Activated T-helper 9 cell treated with anti-CD3 and anti-CD28 coated beads, Interleukin-2, amount 50 U/mL, for 16 hours (primary cell): ENCODE measurements around the gene LAS1L.
"Not testable (repeated sequence)": the region's sequence is repeated elsewhere in the genome, so short reads cannot be mapped to it uniquely, and the experiment has no call there.

Experiments used
- DNase-seq: peaks from one replicate; pipeline ENCODE4 v3.0.0-alpha.2; 2020; ENCODE audit warnings: low read depth

LAS1L gene

GRCh38 chrX:65534450-65535292 lies at the start of gene LAS1L:
Gene LAS1L, minus strand, starts transcription at chrX:65534787. Its CDS starts 72 bp downstream, at chrX:65534715.
- DNase-seq = peak; percentile 80

DNA sequence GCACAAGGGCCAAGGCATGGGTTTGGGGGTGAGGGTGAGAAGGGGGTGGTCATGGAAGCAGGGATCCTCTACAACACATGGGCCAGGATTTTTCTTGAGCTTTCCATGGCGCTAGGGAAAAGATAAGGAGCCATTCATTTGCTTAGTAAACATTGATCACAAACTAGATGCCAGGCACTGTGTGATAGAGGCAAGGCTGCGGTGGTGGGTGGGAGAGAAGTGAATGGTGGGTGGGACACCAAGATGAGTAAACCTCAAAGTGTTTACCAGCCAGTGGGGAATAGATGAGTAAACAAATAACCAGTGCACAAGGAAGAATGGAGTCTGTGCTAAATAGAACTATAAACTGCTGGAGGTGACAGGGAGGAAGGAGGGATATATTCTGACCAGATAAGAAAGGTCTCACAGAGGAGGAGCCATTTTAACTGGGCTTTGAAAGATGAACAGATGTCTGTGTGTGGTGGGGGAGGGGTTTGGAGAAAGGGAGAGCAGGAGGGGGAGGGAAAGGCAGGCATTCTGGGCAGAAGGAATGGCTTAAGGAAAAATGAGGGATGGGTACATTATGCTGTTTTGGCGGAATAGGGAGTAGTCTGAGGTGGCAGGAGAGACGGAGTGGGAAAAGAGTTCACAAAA lies 48.0 kb upstream of the LAS1L start:
- DNase-seq = no peak

- peak; percentile 23 for DNase-seq
Measured at GRCh38 chrX:65581661-65582339, 47.2 kb upstream of the LAS1L start.

DNA sequence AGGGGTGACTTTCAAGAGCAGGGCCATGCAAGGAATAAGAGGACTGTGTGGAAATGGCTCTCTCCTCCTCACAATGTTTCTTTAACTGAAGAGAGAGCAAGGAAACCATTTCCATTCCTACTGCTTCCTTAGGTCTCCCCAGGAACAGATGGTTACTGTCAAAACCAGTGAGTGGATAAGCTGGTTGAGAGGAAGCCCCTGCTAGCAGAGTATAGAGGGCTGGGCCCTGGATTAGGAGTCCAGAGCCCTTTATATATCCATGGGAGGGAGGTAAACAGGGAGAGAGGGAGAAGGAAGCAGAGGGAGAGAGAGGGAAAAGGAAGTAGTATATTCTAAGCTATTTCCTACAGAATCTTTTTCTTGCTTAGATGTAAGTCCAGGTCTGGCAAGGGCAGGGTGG lies 43.8 kb upstream of the LAS1L start:
- no peak for DNase-seq

DNA sequence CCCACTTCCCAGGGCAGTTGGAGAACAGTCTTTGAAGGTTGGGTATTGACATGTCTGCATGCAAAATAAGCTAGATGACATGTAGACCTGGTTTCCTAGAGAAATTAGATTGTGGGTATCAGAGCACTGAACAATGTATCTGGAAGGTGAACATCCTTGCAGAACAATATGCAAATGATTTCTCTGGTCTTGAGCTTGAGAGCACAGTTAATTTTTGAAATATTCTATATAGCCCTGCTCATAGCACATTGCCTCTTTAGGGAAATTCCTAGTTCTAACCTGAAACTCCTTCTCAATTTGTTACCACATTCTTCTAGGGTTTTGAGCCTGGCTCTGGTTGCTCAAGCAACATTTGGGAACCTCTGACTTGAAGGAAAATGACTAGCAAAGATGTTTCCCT lies 41.6 kb upstream of the LAS1L start:
- DNase-seq = no peak

GRCh38 chrX:65575022-65575421 lies 40.4 kb upstream of the LAS1L start:
- no peak for DNase-seq

- no peak for DNase-seq
Measured at GRCh38 chrX:65574356-65574755, 39.8 kb upstream of the LAS1L start.

DNA sequence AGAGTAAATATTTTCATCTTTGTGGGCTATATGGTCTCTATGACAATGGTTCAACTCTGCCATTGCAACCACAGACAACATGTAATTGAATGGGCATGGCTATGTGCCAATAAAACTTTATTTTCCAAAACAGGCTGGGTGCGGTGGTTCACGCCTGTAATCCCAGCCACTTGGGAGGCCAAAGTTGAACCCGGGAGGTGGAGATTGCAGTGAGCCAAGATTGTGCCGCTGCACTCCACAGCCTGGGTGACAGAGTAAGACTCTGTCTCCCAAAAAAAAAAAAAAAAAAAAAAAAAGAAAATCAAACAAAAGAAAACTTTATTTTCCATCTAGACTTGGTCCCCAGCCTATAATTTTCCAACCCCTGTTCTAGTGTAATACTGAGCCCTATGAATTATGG lies 38.4 kb upstream of the LAS1L start:
- DNase-seq = no peak

GRCh38 chrX:65562850-65563249 lies 28.3 kb upstream of the LAS1L start:
- DNase-seq = not testable (repeated sequence)

- DNase-seq = no peak
Measured at GRCh38 chrX:65551489-65552339, 17.1 kb upstream of the LAS1L start.

- no peak for DNase-seq
Measured at GRCh38 chrX:65551086-65551485, 16.5 kb upstream of the LAS1L start.

DNA sequence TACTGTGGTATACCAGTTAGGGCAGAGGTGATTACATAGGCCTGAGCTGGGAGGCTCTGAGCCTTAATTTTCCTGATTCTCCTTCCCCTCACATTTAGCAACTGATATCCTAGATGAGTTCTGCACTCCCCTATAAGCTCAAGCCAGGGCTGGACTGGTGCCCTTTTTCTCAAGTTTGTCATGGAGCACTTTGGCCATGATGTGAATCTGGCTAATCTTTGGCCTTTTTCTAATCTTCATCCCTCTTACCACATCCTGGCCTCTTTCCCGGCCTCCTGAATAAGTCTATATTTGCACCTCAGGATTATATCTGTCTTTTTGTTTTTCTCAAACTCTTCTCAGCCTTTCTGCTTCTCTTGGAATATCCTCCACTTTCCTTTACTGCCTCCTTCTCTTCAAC lies 10.9 kb upstream of the LAS1L start:
- DNase-seq = no peak

DNA sequence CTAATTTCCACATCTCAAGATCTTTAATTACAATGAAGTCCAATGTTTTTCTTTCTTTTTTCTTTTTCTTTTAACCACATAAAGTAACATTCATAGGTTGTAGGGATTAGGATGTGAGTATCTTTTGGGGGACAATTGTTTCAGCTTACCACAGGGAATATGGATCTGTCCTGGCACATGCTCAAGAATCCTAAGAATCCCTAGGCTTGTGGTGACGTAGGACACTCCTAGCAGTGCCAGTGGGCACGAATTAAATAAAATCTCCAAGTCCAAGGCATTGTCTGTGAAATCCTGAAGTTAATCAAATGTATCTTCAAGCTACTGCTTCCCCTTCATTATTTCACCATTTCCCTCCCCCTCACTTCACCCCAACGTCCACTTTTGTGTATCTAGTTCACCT lies 2.6 kb upstream of the LAS1L start:
- no peak for DNase-seq

DNA sequence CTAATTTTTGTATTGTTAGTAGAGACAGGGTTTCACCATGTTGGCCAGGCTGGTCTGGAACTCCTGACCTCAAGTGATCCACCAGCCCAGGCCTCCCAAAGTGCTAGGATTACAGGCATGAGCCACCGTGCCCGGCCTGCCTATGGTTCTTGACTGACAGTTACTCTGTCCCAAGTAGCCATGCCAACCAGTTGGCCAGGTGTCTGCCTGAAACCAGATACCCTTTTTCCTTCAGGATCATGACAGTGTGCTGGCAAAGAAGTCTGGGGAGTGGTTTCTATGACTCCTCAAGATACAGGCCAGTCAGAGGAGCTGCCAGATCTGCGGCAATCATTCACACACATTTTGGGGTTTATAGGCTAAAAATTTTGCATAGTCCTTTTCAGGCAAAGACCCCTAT lies 1.7 kb upstream of the LAS1L start:
- no peak for DNase-seq

- DNase-seq = no peak
Measured at GRCh38 chrX:65532016-65532415, 2.6 kb downstream of the LAS1L start.

- DNase-seq = peak; percentile 47
Measured at GRCh38 chrX:65528705-65529340, 5.8 kb downstream of the LAS1L start.

GRCh38 chrX:65528293-65528692 lies 6.3 kb downstream of the LAS1L start:
- no peak for DNase-seq

DNA sequence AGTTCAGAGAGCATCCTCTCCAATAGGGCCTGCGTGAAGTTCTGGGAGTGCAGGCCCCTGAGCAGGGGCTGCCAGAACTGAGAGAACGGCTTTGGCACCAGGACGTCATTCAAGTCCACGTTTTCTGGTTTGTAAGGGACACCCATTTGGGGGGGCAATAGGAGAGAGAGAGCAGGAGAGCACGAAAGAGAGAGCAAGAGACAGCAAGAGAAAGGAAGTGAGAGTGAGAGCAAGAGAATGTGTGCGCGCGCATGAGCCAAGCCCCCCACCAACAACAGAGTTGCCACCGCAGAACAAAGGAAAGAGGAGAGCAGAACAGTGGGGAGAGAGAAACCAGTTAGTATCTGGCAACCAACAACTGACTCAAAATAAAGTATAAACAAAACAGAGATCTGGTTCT lies 10.4 kb downstream of the LAS1L start:
- no peak for DNase-seq

DNA sequence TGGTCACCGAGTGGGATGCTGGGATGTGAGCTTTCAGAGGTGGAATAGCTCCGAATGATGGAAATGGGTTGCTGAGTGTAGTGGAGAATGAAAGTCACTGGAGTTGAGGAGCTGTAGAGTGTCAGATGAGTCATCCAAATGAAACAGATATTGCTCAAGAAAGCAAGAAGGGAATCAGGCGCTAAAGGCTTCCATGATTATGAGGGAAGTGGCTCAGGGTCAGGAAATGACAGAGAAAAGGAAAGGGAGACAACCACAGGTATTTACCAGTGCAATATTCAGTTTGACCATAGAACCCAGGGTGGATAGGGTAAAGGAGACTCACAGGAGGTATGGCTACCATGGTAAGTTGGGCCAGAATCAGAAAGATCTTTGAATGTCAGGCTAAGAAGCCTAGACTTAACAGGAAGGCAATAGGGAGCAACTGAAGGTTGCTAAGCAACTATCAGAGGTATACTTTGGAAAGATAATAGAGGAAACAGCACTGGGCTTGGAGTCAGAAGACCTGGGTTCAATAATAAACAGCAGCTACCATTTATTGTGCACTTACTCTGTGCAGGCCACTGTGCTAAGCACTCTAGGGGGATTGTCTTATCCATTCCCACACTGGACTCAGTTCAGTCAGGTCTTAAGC lies 11.7 kb downstream of the LAS1L start:
- DNase-seq = no peak

DNA sequence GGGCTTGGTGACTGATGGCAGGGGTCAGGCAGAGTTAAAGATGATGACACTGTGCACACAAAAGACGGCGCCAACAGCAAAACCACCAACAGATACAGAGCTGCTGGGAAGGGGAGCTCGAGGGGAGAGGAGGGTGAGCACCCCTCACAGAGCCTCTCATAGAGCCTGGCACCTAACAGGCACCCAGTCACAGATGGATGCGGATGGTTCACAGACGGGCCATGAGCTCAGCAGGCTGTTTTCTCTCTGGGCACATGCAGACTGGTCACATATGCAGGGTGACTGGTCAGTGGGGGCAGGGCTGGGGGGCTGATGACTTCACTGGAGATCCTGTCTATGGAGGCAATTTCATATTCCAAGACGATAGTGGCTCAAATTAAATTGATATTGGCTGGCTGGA lies 15.1 kb downstream of the LAS1L start:
- DNase-seq = not testable (repeated sequence)

GRCh38 chrX:65518980-65519379 lies 15.6 kb downstream of the LAS1L start:
- DNase-seq = not testable (repeated sequence)
